ENCODE results near the gene SLC38A3. TPM values are rescaled to one million over a fixed set of nuclear protein-coding genes. Genes with fewer than 3 reads are reported as not detected.

The SLC38A3 gene
- total RNA-seq, 4 donors from 2014 or later = 0.56 to 1.5 (median 0.84) TPM; not detected in 1

- TF ChIP-seq CTCF (IDR thresholded peaks at IDR 0.05) = no peak
- no peak for DNase-seq (ENCODE audit: low spot score)
- ATAC-seq (ENCODE audit: low FRiP score) = no peak
These were observed 10.5 kb downstream of the SLC38A3 start for GRCh38 chr3:50215529-50215928.

- TF ChIP-seq CTCF (IDR thresholded peaks at IDR 0.05) = no peak
- ATAC-seq (ENCODE audit: low FRiP score) = no peak
- DNase-seq (ENCODE audit: low spot score) = no peak
These were observed 12.6 kb downstream of the SLC38A3 start for GRCh38 chr3:50217681-50218080.

- DNase-seq (ENCODE audit: low spot score) (no peak), ATAC-seq (ENCODE audit: low FRiP score) (no peak)
- no peak for TF ChIP-seq CTCF (IDR thresholded peaks at IDR 0.05)
These were observed 13.4 kb downstream of the SLC38A3 start for GRCh38 chr3:50218448-50218847.

DNA sequence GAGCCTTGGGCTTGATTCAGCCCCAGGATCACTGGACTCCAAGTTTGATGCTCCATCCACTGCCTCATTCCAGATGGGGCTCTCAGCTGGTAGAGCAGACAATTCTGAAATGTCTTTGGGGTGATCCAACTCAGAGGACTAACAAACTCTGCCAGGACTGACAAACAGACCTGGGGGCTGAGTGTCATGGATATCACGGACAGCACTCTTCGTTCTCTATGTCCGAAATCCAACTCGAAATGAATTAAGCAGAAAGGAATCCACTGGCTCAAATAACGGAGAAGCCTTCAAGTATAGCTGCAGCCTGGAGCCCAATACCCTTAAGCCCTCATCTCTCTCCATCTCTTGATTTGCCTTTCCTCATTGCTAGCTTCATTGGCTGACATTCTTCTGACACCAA, 14.2 kb downstream of the SLC38A3 start:
- ATAC-seq (ENCODE audit: low FRiP score) (no peak), DNase-seq (ENCODE audit: low spot score) (no peak)
- no peak for TF ChIP-seq CTCF (IDR thresholded peaks at IDR 0.05)

GRCh38 chr3:50220109-50220508, 15.0 kb downstream of the SLC38A3 start:
- ATAC-seq (ENCODE audit: low FRiP score) = no peak
- TF ChIP-seq CTCF (IDR thresholded peaks at IDR 0.05) = no peak
- no peak for DNase-seq (ENCODE audit: low spot score)

- no peak for ATAC-seq (ENCODE audit: low FRiP score)
- DNase-seq (ENCODE audit: low spot score) = no peak
- TF ChIP-seq CTCF (IDR thresholded peaks at IDR 0.05) = no peak
These were observed 16.0 kb downstream of the SLC38A3 start for GRCh38 chr3:50221051-50221410.

DNA sequence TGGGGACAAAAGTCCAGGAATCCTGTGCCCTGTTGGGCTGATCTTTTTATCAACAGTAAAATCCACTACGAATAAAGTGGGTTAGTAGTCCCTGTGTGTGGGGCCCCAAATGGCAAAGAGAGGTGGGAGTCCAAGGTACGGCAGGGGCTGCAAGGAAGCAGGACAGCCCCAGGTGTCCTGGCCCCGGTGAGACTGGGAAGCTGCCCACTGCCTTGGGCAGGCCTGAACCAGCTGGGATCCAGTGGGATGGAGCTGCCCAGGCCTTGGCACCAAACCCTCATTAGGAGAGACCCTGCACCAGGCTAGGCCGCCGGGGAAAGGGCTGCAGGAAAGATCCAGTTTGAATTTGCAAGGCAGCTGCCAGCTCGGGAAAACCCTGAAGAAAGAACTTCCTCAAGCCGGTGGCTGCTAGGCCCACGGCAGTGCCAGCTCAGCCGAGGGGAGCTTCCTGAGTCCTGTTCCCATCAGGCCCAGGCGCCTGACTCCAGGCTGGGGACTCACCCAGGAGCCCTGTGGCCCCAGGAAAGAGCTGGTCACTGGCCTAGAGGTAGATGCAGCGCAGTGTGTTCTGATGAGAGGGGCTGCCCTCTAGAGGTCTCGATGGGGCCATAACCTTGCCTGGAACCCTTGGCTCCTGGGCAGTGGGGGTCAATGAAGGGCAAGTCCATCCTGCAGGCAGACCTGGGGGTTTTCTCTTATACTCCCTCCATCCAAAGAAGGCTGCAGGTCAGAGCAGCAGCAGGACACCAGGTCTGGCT, 16.5 kb downstream of the SLC38A3 start:
- DNase-seq (ENCODE audit: low spot score) = no peak
- TF ChIP-seq CTCF (IDR thresholded peaks at IDR 0.05) = no peak
- no peak for ATAC-seq (ENCODE audit: low FRiP score)
